Stimulated activated CD8-positive, alpha-beta memory T cell treated with anti-CD3 and anti-CD28 coated beads, Interleukin-12 subunit alpha, Interleukin-12 subunit beta, amount 100 ng/mL, for 4 hours (primary cell): ENCODE results near the gene FBP2.
A peak's percentile ranks its signal among the peaks of the same experiment; 100 is the strongest.

Experiments used
- DNase-seq: peaks from one replicate; pipeline ENCODE4 v3.0.0-alpha.2; 2020; ENCODE audit warnings: low read depth

The FBP2 gene

GRCh38 chr9:94593459-94594345, at the start of gene FBP2:
Gene FBP2 (minus strand): TSS chr9:94593824. CDS start chr9:94593726, 98 bp downstream.
- DNase-seq: no peak

GRCh38 chr9:94643176-94643575, 49.6 kb upstream of the FBP2 start:
- no peak for DNase-seq

GRCh38 chr9:94642501-94642900, 48.9 kb upstream of the FBP2 start:
- DNase-seq: no peak

- DNase-seq: no peak
Measured at GRCh38 chr9:94639999-94640376, 46.4 kb upstream of the FBP2 start.

- peak; percentile 32 for DNase-seq
Measured at GRCh38 chr9:94639061-94639998, 45.7 kb upstream of the FBP2 start, which contains the start of gene FBP1. Gene FBP1 (minus strand): TSS chr9:94639518. CDS start chr9:94639310, 208 bp downstream.

- no peak for DNase-seq
Measured at GRCh38 chr9:94638335-94639060, 44.9 kb upstream of the FBP2 start.

GRCh38 chr9:94632737-94633136, 39.1 kb upstream of the FBP2 start:
- DNase-seq: no peak

- no peak for DNase-seq
Measured at GRCh38 chr9:94631599-94631998, 38.0 kb upstream of the FBP2 start.

- no peak for DNase-seq
Measured at GRCh38 chr9:94630833-94631232, 37.2 kb upstream of the FBP2 start.

GRCh38 chr9:94630281-94630680, 36.7 kb upstream of the FBP2 start:
- DNase-seq: no peak

GRCh38 chr9:94627287-94627686, 33.7 kb upstream of the FBP2 start:
- DNase-seq: no peak

- no peak for DNase-seq
Measured at GRCh38 chr9:94625835-94626234, 32.2 kb upstream of the FBP2 start.

GRCh38 chr9:94624629-94625028, 31.0 kb upstream of the FBP2 start:
- no peak for DNase-seq

GRCh38 chr9:94623253-94623652, 29.6 kb upstream of the FBP2 start:
- DNase-seq: no peak

- DNase-seq: no peak
Measured at GRCh38 chr9:94622087-94622800, 28.6 kb upstream of the FBP2 start.

- DNase-seq: no peak
Measured at GRCh38 chr9:94619026-94619425, 25.4 kb upstream of the FBP2 start.

- no peak for DNase-seq
Measured at GRCh38 chr9:94613003-94613402, 19.4 kb upstream of the FBP2 start.

- no peak for DNase-seq
Measured at GRCh38 chr9:94612071-94612470, 18.4 kb upstream of the FBP2 start.

GRCh38 chr9:94611638-94612068, 18.0 kb upstream of the FBP2 start:
- no peak for DNase-seq

GRCh38 chr9:94610181-94610606, 16.6 kb upstream of the FBP2 start:
- no peak for DNase-seq

- DNase-seq: no peak
Measured at GRCh38 chr9:94607423-94607691, 13.7 kb upstream of the FBP2 start.
